Measurements from ENCODE around the gene PRKCSH. TPM values are rescaled to one million over a fixed set of nuclear protein-coding genes. Genes with fewer than 3 reads are reported as not detected.
"Not testable (repeated sequence)": the region's sequence is repeated elsewhere in the genome, so short reads cannot be mapped to it uniquely, and the experiment has no call there.

The PRKCSH gene
- total RNA-seq, 8 experiments from 2014 or later: 160 to 255 (median 196) TPM

GRCh38 chr19:11447347-11448262 lies 12.2 kb downstream of the PRKCSH start:
- no peak for ATAC-seq (replicated peaks in 6 of 8)
- WGBS, 10 experiments: 80 to 100% (median 93%) methylated on average over 1 to 5 of the region's 35 CpGs; no CpG with 5 or more reads in 6 of the 10 experiments
- H3K4me1 ChIP-seq (replicated peaks in 1 of 2): peaks cover 13 to 18% of the 10 kb centered on the region in 2 donors
- no peak overlapping the region for H3K27ac ChIP-seq
- in situ Hi-C loops (cut with MboI; ENCODE audit: low pct_unique_long_range_greater_than_20kb in 2 of 9, low sequenced_read_pairs in 9 of 9, unreplicated experiment in 9 of 9): no loop called here
- no peak overlapping the region for H3K4me3 ChIP-seq

GRCh38 chr19:11448410-11448809 lies 13.0 kb downstream of the PRKCSH start:
- Histone ChIP-seq H3K4me1 (replicated peaks in 1 of 2) (peaks cover 21 to 25% of the 10 kb centered on the region in 2 donors), H3K27ac (no peak overlapping the region), H3K4me3 (no peak overlapping the region)
- ATAC-seq (replicated peaks in 6 of 8): no peak
- WGBS, 10 experiments: no CpG with 5 or more reads among the region's 13 CpGs
- in situ Hi-C loops (cut with MboI; ENCODE audit: low pct_unique_long_range_greater_than_20kb in 2 of 9, low sequenced_read_pairs in 9 of 9, unreplicated experiment in 9 of 9): no loop called here

GRCh38 chr19:11448923-11449554 lies 13.6 kb downstream of the PRKCSH start:
- Histone ChIP-seq H3K4me3 (no peak overlapping the region), H3K4me1 (replicated peaks in 1 of 2) (peaks cover 23 to 25% of the 10 kb centered on the region in 2 donors), H3K27ac (no peak overlapping the region)
- in situ Hi-C loops (cut with MboI; ENCODE audit: low pct_unique_long_range_greater_than_20kb in 2 of 9, low sequenced_read_pairs in 9 of 9, unreplicated experiment in 9 of 9): no loop called here
- WGBS, 10 experiments: 91 to 96% (median 94%) methylated on average over 4 to 6 of the region's 31 CpGs; no CpG with 5 or more reads in 7 of the 10 experiments
- ATAC-seq (replicated peaks in 6 of 8): no peak

GRCh38 chr19:11450570-11451326 lies 15.3 kb downstream of the PRKCSH start:
- H3K27ac ChIP-seq: peak overlapping the region; percentile 12 to 28
- 80 to 95% (median 91%) methylated on average over 1 to 7 of the region's 21 CpGs; no CpG with 5 or more reads in 1 of the 10 experiments for WGBS, 10 experiments

GRCh38 chr19:11451327-11451870 lies 16.0 kb downstream of the PRKCSH start:
- ATAC-seq (replicated peaks in 6 of 8): peak in 4 of 8 experiments; percentile 27 to 44 (median 39)
- Histone ChIP-seq H3K4me1 (replicated peaks in 1 of 2) (peaks cover 23 to 25% of the 10 kb centered on the region in 2 donors), H3K27ac (peak overlapping the region; percentile 62 to 74), H3K4me3 (no peak overlapping the region)
- in situ Hi-C loops (cut with MboI; ENCODE audit: low pct_unique_long_range_greater_than_20kb in 2 of 9, low sequenced_read_pairs in 9 of 9, unreplicated experiment in 9 of 9): no loop called here
- WGBS, 10 experiments: 0 to 73% (median 48%) methylated on average over 2 to 8 of the region's 13 CpGs

More at GRCh38 chr19:11450570-11451326, 15.3 kb downstream of the PRKCSH start:
- ATAC-seq (replicated peaks in 6 of 8): peak in 4 of 8 experiments; percentile 1 to 12 (median 9)
- in situ Hi-C loops (cut with MboI; ENCODE audit: low pct_unique_long_range_greater_than_20kb in 2 of 9, low sequenced_read_pairs in 9 of 9, unreplicated experiment in 9 of 9): no loop called here
- peaks cover 23 to 25% of the 10 kb centered on the region in 2 donors for H3K4me1 ChIP-seq (replicated peaks in 1 of 2)
- no peak overlapping the region for H3K4me3 ChIP-seq

DNA sequence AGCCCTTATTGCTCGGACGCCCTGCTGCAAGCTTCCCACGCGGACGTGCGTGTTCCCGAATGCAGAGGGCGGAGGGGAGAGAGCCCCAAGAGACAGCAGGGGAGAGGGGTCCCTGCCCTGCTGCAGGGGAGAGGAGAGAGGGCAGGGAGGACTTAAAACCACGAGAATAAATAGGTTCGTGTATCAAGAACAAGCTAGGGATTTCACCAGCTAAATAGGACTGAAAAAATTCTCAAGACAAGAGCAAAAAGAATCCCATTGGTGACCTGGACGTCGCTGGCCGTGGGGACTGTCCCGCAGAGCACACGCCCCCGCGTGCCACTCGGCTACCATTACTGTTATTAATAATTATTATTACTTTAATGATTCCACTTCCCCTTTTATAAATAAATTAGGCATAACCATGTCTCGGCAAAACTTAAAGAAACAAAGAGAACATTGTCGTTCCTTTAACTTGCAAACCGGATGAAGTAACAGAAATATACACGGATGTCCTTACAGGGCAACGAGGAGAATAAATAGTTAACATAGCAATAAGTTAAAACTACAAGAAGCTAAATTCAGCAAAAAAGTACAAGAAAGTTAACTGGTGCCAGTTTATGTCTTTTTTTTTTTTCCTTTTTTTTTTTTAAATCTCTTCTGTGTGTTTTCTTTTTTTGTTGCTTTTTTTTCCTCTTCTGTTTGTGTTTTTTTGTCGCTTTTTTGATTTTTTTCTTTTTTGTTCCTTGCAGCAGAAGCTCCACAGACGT lies 16.6 kb downstream of the PRKCSH start:
- WGBS, 10 experiments: 24 to 69% (median 43%) methylated on average over 4 to 16 of the region's 25 CpGs
- peak in 5 of 8 experiments; percentile 7 to 62 (median 52) for ATAC-seq (replicated peaks in 6 of 8)
- in situ Hi-C loops (cut with MboI; ENCODE audit: low pct_unique_long_range_greater_than_20kb in 2 of 9, low sequenced_read_pairs in 9 of 9, unreplicated experiment in 9 of 9): no loop called here
- Histone ChIP-seq H3K27ac (peak overlapping the region; percentile 72 to 74), H3K4me1 (replicated peaks in 1 of 2) (peaks cover 23 to 25% of the 10 kb centered on the region in 2 donors), H3K4me3 (no peak overlapping the region)

DNA sequence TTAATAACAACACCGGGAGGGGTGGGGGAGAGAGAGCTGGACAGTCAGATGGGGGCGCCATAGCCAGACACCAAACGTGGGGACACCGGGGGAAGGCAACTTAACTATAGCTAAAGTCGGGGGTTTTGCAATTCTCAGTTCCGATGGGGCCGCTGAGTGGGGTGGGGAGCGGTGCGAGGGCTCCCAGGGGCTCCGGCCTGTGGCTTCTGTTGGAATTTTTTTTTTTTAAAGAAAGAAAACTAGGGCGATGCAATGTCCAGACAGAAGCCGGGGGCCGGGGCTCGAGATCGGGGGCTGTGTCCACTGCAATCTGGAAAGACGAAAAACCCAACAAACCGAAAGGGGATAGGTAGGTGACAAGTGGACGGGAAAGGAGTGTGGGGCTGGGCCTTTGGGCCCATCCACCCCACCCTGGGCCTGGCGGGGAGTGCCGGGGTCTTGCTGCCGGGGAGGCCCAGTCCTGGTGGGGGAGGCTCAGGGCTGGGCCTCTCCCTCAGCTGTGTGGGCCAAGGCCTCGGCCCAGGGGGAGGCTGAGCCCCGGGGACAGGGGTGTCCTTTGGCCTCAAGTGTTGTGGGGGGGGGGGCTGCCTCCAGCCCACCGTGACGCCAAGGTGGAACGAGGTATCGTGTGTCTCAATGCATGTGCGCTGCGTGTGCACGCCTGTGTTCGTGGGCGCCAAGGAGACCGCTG lies 17.3 kb downstream of the PRKCSH start:
- in situ Hi-C loops (cut with MboI; ENCODE audit: low pct_unique_long_range_greater_than_20kb in 2 of 9, low sequenced_read_pairs in 9 of 9, unreplicated experiment in 9 of 9): no loop called here
- Histone ChIP-seq H3K4me3 (no peak overlapping the region), H3K27ac (peak overlapping the region; percentile 50 to 72), H3K4me1 (replicated peaks in 1 of 2) (peaks cover 28% of the 10 kb centered on the region in 2 donors)
- WGBS, 10 experiments: 18 to 79% (median 63%) methylated on average over 1 to 9 of the region's 33 CpGs; no CpG with 5 or more reads in 3 of the 10 experiments
- peak in 4 of 8 experiments; percentile 5 to 31 (median 10) for ATAC-seq (replicated peaks in 6 of 8)

- Histone ChIP-seq H3K4me3 (no peak overlapping the region), H3K4me1 (replicated peaks in 1 of 2) (peaks cover 28 to 31% of the 10 kb centered on the region in 2 donors), H3K27ac (peak overlapping the region in 1 of 2 donors; percentile 72)
- 96% methylated on average over 5 of the region's 27 CpGs; no CpG with 5 or more reads in 9 of the 10 experiments for WGBS, 10 experiments
- in situ Hi-C loops (cut with MboI; ENCODE audit: low pct_unique_long_range_greater_than_20kb in 2 of 9, low sequenced_read_pairs in 9 of 9, unreplicated experiment in 9 of 9): no loop called here
- peak in 1 of 8 experiments; percentile 24 for ATAC-seq (replicated peaks in 6 of 8)
Measured at GRCh38 chr19:11453468-11454341, 18.3 kb downstream of the PRKCSH start.

- H3K4me1 ChIP-seq (replicated peaks in 1 of 2): peaks cover 28 to 31% of the 10 kb centered on the region in 2 donors
- H3K4me3 ChIP-seq; in situ Hi-C loops (cut with MboI; ENCODE audit: low pct_unique_long_range_greater_than_20kb in 2 of 9, low sequenced_read_pairs in 9 of 9, unreplicated experiment in 9 of 9); ATAC-seq (replicated peaks in 6 of 8); H3K27ac ChIP-seq: not testable (repeated sequence)
- 76 to 100% (median 92%) methylated on average over 1 to 6 of the region's 9 CpGs; no CpG with 5 or more reads in 5 of the 10 experiments for WGBS, 10 experiments
Measured at GRCh38 chr19:11455233-11455554, 19.8 kb downstream of the PRKCSH start.

GRCh38 chr19:11456659-11457058 lies 21.2 kb downstream of the PRKCSH start:
- WGBS, 10 experiments: 92 to 100% (median 100%) methylated on average over 1 to 7 of the region's 7 CpGs; no CpG with 5 or more reads in 3 of the 10 experiments
- no peak for ATAC-seq (replicated peaks in 6 of 8)
- Histone ChIP-seq H3K27ac (no peak overlapping the region), H3K4me3 (no peak overlapping the region), H3K4me1 (replicated peaks in 1 of 2) (peaks cover 20 to 24% of the 10 kb centered on the region in 2 donors)
- in situ Hi-C loops (cut with MboI; ENCODE audit: low pct_unique_long_range_greater_than_20kb in 2 of 9, low sequenced_read_pairs in 9 of 9, unreplicated experiment in 9 of 9): no loop called here

- no CpG with 5 or more reads among the region's 18 CpGs for WGBS, 10 experiments
- ATAC-seq (replicated peaks in 6 of 8): peak in 7 of 8 experiments; percentile 26 to 79 (median 68)
- Histone ChIP-seq H3K27ac (no peak overlapping the region), H3K4me1 (replicated peaks in 1 of 2) (peaks cover 15 to 20% of the 10 kb centered on the region in 2 donors), H3K4me3 (no peak overlapping the region)
- in situ Hi-C loops (cut with MboI; ENCODE audit: low pct_unique_long_range_greater_than_20kb in 2 of 9, low sequenced_read_pairs in 9 of 9, unreplicated experiment in 9 of 9): no loop called here
Measured at GRCh38 chr19:11457115-11457514, 21.7 kb downstream of the PRKCSH start.

Data from motor neuron (in vitro differentiated cells).